GM21515 (cell line): ENCODE results near the gene REM1.
"Not testable (repeated sequence)": the region's sequence is repeated elsewhere in the genome, so short reads cannot be mapped to it uniquely, and the experiment has no call there.

Source experiments
- ATAC-seq: cut with Tn5 transposase; IDR thresholded peaks from one replicate; pipeline ENCODE4 v1.9.1; 2021; ENCODE audit not compliant: unreplicated experiment

REM1 gene

GRCh38 chr20:31484001-31484400 lies 8.9 kb downstream of the REM1 start:
- ATAC-seq, result no peak

DNA sequence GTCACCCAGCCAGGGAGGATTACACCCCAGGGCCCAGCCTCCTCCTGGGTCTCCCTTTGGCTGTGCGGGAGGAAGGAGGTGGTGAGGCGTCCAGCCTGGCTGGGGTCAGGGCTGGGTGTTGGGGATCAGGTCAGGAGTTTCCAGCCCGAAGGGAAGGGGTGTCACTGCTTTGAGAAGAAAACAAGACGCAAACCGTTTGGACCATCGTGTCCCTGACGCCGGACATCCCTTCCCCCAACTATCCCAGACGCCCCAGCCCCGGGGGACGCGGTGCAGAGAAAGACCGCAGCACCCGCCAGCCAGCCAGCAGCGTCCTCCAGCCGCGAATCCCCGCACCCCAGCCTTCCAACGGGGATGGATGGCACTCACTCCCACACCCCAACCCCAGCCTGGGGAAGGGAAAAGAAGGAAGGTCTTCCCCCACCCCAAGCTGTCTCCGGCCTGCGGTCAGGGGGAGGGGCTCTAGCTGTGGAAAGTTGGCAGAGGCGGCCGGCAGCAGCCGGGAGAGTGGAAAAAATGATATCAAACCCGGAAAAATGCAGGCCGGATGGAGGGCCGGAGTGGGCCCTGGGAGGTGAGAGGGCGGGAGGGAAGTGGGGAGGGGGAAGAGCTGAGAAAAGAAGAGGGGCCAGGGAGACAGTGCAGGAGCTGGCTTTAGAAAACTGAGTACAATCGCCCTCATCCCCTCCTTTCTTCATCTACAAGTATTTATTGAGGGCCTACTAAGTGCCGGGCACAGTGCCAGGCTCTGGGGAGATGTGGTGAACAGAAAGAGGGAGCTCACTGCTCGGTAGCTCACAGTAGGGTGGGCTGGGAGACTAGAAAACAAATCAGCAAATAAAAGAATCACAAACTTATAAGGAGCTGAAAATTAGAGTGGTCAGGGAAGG lies 10.6 kb downstream of the REM1 start:
- no peak for ATAC-seq

DNA sequence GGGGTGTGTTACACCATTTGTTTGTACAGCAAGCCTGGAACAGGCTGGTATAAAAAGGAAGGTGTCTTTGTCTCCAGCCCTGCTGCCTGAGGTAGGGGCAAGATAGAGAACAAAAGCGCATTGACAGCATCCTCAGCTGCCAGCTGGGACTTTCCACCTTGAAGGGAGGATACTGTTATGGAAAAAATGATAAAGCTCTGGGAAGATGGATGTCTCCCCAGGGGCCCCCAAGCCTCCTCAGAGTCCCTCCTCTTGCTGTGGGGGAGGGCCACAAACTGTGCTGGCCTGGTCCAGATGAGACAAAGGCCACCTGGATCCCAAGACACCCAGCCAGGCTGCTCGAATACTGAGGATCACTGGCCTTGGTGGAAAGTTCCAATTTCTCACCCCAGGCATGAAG lies 13.0 kb downstream of the REM1 start:
- no peak for ATAC-seq

GRCh38 chr20:31489152-31489551 lies 14.1 kb downstream of the REM1 start:
- ATAC-seq, result no peak

- no peak for ATAC-seq
These were observed 15.7 kb downstream of the REM1 start for GRCh38 chr20:31490752-31491151.

- ATAC-seq, result no peak
These were observed 19.0 kb downstream of the REM1 start for GRCh38 chr20:31494131-31494530.

- ATAC-seq, result no peak
These were observed 21.7 kb downstream of the REM1 start for GRCh38 chr20:31496761-31497295.

- no peak for ATAC-seq
These were observed 22.9 kb downstream of the REM1 start for GRCh38 chr20:31497838-31498540.

- no peak for ATAC-seq
These were observed 25.4 kb downstream of the REM1 start for GRCh38 chr20:31500527-31500926.

DNA sequence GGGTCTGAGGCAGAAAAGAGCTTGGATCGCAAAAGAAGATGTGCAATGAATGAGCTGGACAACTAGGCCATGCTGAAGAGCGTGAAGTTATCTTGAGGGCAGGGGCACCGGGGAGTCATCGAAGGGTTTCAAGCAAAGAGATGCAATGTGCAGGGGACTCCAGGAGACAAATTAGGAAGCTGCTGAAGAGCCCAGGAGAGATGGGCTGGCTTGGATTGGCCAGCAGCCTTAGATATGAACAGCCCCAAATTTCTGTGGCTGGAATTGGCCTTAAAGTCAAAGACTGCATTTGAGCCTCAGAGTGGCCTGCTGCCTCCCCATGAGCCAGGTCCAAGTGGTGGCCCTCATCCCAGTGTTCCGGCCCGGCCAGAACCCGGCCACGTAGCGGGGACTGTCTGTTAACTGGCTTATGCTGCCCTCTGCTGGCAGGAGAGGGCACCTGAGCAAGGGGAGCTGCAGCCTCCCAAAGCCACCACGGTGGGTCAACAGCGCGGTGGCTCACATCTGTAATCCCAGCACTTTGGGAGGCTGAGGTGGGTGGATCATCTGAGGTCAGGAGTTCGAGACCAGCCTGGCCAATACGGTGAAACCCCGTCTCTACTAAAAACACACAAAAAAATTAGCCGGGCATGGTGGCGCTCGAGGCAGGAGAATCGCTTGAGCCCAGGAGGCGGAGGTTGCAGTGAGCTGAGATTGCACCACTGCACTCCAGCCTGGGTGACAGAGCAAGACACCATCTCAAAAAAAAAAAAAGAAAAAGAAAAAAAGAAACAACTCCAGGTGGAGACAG lies 28.0 kb downstream of the REM1 start:
- peak; percentile 96 for ATAC-seq

- ATAC-seq, result no peak
These were observed 30.8 kb downstream of the REM1 start for GRCh38 chr20:31505903-31506302.

DNA sequence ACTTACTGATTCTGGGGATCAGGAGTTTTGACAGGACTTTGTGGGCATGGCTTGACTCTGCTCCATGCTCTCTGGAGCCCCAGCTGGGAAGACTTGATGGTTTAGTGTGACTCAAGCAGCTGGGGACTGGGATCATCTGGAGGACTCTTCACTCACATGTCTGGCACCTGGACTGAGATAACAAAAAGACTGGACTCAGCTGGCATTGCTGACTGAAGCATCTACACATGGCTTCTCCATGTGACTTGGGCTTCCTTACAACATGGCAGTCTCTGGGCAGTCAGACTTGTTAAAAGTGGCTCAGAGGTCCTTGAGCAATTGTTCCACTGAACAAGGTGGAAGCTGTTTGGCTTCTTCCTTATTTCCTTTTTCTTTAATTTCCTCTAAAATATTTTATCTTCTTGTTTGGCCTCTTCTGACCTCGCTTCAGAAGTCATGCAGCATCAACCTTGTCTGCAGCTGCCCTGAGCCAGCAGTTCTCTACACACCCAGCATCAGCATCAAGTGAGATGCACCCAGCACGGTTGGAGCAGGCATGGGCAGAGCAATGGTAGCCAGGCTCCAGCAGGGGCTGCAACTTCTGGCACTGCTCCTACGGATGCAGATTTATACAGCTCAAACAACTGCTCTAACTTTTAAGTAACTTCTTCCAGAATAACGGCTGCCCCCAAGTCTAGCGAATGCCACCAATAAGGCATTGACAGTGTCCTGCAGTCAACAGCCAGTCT lies 33.6 kb downstream of the REM1 start:
- ATAC-seq, result no peak

- ATAC-seq, result peak; percentile 80
These were observed 39.3 kb downstream of the REM1 start, which contains the start of gene HM13 for GRCh38 chr20:31514154-31515071. Gene HM13 (plus strand): TSS chr20:31514442. CDS start chr20:31514552, 110 bp downstream.

DNA sequence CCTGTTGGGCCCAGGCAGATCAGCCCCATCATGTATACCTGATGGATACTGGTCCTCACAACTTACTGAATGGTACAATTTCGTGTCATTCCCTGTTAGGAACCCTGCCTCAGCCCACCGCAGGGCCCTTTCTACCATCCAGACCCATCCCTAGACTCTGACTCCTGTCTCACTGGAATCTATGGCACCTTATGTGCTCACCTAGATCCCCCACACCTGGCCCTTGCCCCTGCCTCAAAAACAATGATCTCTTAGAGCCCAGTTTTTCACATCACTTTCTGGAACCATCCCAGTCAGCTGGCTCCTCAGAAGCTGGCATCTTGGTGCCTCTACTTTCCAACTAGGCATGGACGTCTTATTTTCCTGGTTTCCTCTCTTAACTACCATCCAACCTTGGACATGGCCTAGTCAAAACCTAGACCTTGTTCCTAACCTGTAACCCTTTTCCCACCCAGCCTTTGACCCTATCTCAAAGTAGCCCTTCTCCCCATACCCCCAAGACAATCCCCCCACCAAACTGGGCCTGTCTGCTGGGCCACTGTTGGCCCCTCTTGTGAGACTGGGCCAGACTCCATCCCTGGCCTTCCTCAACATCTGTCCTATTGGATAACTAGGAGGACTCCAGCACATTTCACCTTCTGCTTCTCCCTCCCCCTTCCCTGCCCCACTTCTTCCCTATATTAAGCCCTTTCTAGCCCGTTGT lies 40.1 kb downstream of the REM1 start:
- peak; percentile 4 for ATAC-seq

DNA sequence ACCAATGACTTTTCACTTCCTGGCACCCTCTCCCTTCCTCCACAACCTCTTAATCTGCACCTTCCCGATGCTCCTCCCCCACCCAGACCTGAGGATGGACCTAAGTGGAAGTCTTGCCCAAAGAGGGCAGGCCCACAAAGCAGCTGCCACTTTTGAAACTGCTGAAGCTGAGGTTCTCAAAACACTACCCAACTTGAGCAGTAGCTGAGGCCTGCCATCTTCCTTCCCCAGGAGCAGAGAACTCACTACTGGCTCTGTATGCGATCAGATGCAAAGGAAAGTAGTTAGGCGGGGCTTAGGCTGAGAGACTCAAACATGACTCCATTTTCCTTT lies 40.7 kb downstream of the REM1 start:
- no peak for ATAC-seq

DNA sequence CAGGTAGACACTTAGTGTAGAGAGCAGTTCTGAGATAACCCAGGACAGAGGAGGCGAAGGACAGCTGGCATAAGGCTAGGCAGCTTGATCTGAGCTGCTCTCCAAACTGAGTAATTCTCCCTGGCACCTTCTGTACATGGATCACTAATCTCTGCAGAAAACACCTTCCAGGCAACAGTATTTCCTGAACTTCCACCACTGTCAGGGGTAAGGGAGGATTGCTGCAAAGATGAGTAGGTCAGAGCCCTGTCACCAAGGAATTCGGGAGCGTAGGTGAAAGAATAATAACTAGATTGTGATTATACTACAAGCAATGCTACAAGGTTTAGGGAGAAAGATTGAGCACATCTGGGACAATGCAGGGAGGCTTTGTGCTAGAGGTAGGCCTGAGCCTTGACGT lies 41.1 kb downstream of the REM1 start:
- no peak for ATAC-seq

DNA sequence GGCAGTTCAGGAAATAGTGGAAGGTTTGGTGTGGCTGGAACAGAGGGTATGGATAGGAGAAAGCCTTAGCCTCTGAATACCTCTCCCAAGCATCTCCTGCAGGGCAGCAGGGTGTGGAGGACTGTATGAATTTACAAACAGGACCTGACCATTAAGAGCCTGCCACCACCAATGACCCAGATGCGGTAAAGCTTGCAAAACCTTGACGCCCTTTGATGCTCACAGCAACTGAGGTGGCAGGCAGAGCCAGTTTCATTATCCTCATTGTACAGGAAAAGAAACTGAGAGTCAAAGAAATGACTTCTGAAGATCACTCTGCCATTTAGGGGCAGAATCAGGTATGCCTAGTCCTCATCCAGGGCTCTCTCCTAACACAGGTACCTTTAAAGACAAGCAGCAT lies 41.6 kb downstream of the REM1 start:
- no peak for ATAC-seq

- no peak for ATAC-seq
These were observed 42.3 kb downstream of the REM1 start for GRCh38 chr20:31517373-31517772.

DNA sequence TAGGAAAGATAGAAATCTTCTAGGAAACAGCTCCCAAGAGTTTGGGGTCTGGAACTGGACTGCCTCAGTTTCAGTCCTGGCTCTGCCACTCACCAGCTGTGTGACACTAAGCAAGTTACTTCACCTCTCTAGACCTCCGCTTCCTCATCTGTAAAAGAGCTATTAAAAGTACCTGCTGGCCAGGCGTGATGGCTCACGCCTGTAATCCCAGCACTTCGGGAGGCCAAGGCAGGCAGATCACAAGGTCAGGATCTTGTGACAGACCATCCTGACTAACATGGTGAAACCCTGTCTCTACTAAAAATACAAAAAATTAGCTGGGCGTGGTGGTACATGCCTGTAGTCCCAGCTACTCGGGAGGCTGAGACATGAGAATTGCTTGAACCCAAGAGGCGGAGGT lies 46.2 kb downstream of the REM1 start:
- ATAC-seq, result not testable (repeated sequence)
